ENCODE data around the gene HK1.

Gene HK1

GRCh38 chr10:69336952-69337295 is 58.6 kb downstream of the HK1 start:
- Histone ChIP-seq H3K9ac (no peak overlapping the region), H3K4me1 (peaks cover 44% of the 10 kb centered on the region), H3K4me2 (ENCODE audit: low read length) (peak overlapping the region; percentile 43)

DNA sequence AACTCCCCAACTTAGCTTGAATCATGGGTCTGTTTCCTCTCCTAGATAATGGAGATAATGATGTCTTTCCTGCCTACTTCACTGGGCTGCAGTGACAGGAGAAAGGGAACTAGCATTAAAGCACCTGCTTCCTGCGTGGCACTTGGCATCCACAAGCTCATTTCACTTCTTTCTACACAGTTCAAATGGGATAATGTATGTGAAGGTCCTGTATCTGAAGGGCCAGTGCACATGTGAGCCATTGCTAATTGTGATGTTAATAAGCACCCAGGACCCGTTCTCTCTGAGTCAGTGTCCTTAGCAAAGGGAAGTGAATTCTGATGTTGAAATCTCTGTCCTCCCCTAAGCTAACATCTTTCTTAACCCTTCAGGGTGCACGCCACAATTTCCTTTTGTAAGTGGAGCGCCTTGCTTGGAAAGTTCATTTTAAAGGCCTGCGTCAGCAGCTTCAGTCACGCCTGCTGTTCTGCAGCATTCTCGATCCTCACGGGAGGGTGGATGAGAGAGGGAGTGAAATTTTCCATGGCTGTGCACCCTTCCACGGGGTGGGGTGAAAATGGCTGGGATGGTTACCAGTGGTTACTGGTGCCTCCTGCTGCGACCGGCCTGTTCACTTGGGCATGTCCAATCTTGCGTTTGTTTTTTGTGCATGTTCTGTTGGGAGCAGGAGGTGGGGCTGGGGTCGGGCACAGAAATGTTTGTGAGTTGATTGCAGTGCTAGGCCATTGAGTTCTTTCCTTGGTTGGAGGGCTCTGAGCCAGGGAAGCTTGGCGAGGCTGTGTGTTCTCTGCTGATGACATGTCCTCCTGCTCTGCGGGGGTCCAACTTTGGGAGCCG is 59.2 kb downstream of the HK1 start:
- Histone ChIP-seq H3K4me2 (ENCODE audit: low read length) (peak overlapping the region; percentile 43), H3K4me3 (ENCODE audit: low read depth, low read length) (no peak overlapping the region), H2AFZ (peak overlapping the region; percentile 65), H3K9me3 (ENCODE audit: control insufficient read depth, low read length) (no peaks in the 10 kb centered on the region), H3K9ac (no peak overlapping the region), H3K36me3 (ENCODE audit: control insufficient read depth, insufficient read depth, low read length) (no peaks in the 10 kb centered on the region), H3K4me1 (peaks cover 48% of the 10 kb centered on the region), H3K79me2 (peaks cover 68% of the 10 kb centered on the region), H3K27ac (peak overlapping the region; percentile 86), H3K27me3 (ENCODE audit: control insufficient read depth, insufficient read depth, low read length) (no peaks in the 10 kb centered on the region)
- TF ChIP-seq, protein P1, sequence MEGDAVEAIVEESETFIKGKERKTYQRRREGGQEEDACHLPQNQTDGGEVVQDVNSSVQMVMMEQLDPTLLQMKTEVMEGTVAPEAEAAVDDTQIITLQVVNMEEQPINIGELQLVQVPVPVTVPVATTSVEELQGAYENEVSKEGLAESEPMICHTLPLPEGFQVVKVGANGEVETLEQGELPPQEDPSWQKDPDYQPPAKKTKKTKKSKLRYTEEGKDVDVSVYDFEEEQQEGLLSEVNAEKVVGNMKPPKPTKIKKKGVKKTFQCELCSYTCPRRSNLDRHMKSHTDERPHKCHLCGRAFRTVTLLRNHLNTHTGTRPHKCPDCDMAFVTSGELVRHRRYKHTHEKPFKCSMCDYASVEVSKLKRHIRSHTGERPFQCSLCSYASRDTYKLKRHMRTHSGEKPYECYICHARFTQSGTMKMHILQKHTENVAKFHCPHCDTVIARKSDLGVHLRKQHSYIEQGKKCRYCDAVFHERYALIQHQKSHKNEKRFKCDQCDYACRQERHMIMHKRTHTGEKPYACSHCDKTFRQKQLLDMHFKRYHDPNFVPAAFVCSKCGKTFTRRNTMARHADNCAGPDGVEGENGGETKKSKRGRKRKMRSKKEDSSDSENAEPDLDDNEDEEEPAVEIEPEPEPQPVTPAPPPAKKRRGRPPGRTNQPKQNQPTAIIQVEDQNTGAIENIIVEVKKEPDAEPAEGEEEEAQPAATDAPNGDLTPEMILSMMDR (IDR thresholded peaks at IDR 0.05): no peak

More at GRCh38 chr10:69336952-69337295, 58.6 kb downstream of the HK1 start:
- no peaks in the 10 kb centered on the region for H3K27me3 ChIP-seq (ENCODE audit: control insufficient read depth, insufficient read depth, low read length)
- no peaks in the 10 kb centered on the region for H3K36me3 ChIP-seq (ENCODE audit: control insufficient read depth, insufficient read depth, low read length)
- peaks cover 67% of the 10 kb centered on the region for H3K79me2 ChIP-seq
- TF ChIP-seq, protein P1 (IDR thresholded peaks at IDR 0.05): no peak
- H3K27ac ChIP-seq: peak overlapping the region; percentile 86
- no peak overlapping the region for H3K4me3 ChIP-seq (ENCODE audit: low read depth, low read length)
- H2AFZ ChIP-seq: no peak overlapping the region
- no peaks in the 10 kb centered on the region for H3K9me3 ChIP-seq (ENCODE audit: control insufficient read depth, low read length)

- H3K27ac ChIP-seq: peak overlapping the region; percentile 86
- H3K4me3 ChIP-seq (ENCODE audit: low read depth, low read length): no peak overlapping the region
- no peak overlapping the region for H3K4me2 ChIP-seq (ENCODE audit: low read length)
- peaks cover 67% of the 10 kb centered on the region for H3K79me2 ChIP-seq
- no peaks in the 10 kb centered on the region for H3K36me3 ChIP-seq (ENCODE audit: control insufficient read depth, insufficient read depth, low read length)
- H2AFZ ChIP-seq: peak overlapping the region; percentile 65
- H3K4me1 ChIP-seq: peaks cover 42% of the 10 kb centered on the region
- no peaks in the 10 kb centered on the region for H3K27me3 ChIP-seq (ENCODE audit: control insufficient read depth, insufficient read depth, low read length)
- no peaks in the 10 kb centered on the region for H3K9me3 ChIP-seq (ENCODE audit: control insufficient read depth, low read length)
- H3K9ac ChIP-seq: no peak overlapping the region
- TF ChIP-seq, protein P1 (IDR thresholded peaks at IDR 0.05): no peak
These were observed 59.8 kb downstream of the HK1 start for GRCh38 chr10:69338133-69338456.

DNA sequence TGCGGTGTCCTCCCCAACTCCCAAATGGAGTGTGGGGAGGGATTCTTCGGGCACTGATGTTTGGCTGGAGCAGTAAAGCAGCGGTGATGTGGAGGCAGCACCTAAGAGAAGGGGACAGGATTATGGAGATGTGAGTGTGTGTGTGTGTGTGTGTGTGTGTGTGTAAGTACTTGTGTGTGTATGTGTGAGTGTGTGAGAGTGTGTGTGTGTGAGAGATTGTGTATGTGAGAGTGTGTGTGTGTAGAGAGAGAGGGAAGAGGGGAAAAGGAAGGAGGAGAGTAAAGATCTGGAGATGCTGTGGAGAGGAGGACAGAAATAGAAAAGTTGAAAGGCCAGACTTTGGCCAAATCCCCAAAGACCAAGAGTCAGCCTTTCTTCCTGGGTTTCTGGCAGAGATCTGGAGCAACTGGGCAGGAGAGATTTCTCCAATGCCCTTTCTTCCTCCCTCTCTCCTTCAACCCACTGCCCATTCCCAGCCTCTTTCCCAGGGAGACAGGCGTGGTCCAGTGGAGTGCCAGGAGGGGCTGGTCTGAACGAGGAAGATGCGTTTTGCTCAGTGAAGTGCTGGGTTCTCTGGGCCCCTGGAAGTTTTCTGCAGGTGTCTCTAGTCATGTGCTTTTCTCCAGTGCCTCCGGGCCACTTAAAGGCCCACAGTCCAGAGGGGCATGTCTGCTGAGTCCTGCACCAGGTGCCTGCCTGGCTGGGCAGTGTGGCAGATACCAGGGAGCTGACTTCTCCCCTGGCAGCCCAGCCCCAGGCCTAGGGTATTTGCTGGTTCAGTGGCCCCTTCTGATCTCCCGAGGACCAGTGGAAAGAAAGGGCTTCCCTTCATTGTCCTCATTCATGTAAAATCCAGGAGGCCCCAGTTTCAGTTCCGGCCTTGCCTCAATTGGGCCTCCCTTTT is 60.5 kb downstream of the HK1 start:
- Histone ChIP-seq H3K27ac (peak overlapping the region; percentile 86), H3K79me2 (peaks cover 67% of the 10 kb centered on the region), H3K9ac (no peak overlapping the region), H3K9me3 (ENCODE audit: control insufficient read depth, low read length) (no peaks in the 10 kb centered on the region), H3K4me1 (peaks cover 35% of the 10 kb centered on the region), H3K4me3 (ENCODE audit: low read depth, low read length) (no peak overlapping the region), H3K27me3 (ENCODE audit: control insufficient read depth, insufficient read depth, low read length) (no peaks in the 10 kb centered on the region), H3K4me2 (ENCODE audit: low read length) (no peak overlapping the region), H3K36me3 (ENCODE audit: control insufficient read depth, insufficient read depth, low read length) (no peaks in the 10 kb centered on the region), H2AFZ (peak overlapping the region; percentile 65)
- TF ChIP-seq, protein P1 (IDR thresholded peaks at IDR 0.05): no peak

Measured in parathyroid adenoma (tissue), 2 donors.